IMR-90 (cell line): ENCODE measurements around the gene ZNRF3. TPM values are rescaled to one million over a fixed set of nuclear protein-coding genes. Genes with fewer than 3 reads are reported as not detected.
"Not testable (repeated sequence)": the region's sequence is repeated elsewhere in the genome, so short reads cannot be mapped to it uniquely, and the experiment has no call there.

Experiments
- ATAC-seq: fragments of 200-7000 bp; cut with Tn5 transposase; 2 replicates; pipeline ENCODE4 v1.9.1; 2020; ENCODE audit warnings: low read depth, mild to moderate bottlenecking, moderate library complexity
- BruUV-seq: library from RNA; stranded (reverse); fragments of 400-500 nt; replicated peaks from 2 replicates; lab custom pipeline; 2021; lab: Mats Ljungman, UMichigan
- CTCF ChIA-PET: fragments of 300-600 bp; formaldehyde crosslinking; extraction: SDS; loops from one replicate; lab custom pipeline; 2021; ENCODE audit warnings: antibody characterized with exemption; lab: Yijun Ruan, JAX
- POLR2A ChIA-PET: fragments of 300-600 bp; sonication (Branson Sonifier 250); formaldehyde crosslinking; loops from one replicate; lab custom pipeline; 2022; ENCODE audit warnings: antibody characterized with exemption; ENCODE audit not compliant: unreplicated experiment; lab: Charles Lee
- DNase-seq: peaks from one replicate; pipeline ENCODE4 v3.0.0; 2013
- H2AFZ ChIP-seq: replicated peaks from 2 replicates; pipeline ENCODE3; 2013; ENCODE audit warnings: low read length, mild to moderate bottlenecking; ENCODE audit not compliant: poor library complexity
- H2AK5ac ChIP-seq: 2 replicates; pipeline ENCODE4 v1.6.1; 2013; ENCODE audit warnings: low read depth, low read length, inconsistent platforms
- H2AK9ac ChIP-seq: replicated peaks from 2 replicates; pipeline ENCODE3; 2013; ENCODE audit warnings: mild to moderate bottlenecking, low read depth, low read length, moderate library complexity; ENCODE audit not compliant: poor library complexity
- H2BK120ac ChIP-seq: 2 replicates; pipeline ENCODE4 v1.6.1; 2013; ENCODE audit warnings: low read depth, low read length, inconsistent platforms
- H2BK15ac ChIP-seq: 3 replicates; pipeline ENCODE4 v1.6.1; 2013; ENCODE audit warnings: low read depth, low read length, inconsistent platforms
- H2BK20ac ChIP-seq: 2 replicates; pipeline ENCODE4 v1.6.1; 2013; ENCODE audit warnings: low read depth, mild to moderate bottlenecking, inconsistent platforms, low read length, moderate library complexity
- H2BK5ac ChIP-seq: 2 replicates; pipeline ENCODE4 v1.6.1; 2013; ENCODE audit warnings: mild to moderate bottlenecking, low read depth, low read length, inconsistent platforms; ENCODE audit not compliant: poor library complexity, severe bottlenecking
- H3K14ac ChIP-seq: replicated peaks from 2 replicates; pipeline ENCODE4 v1.6.1; 2013; ENCODE audit warnings: low read depth, low read length, inconsistent platforms
- H3K18ac ChIP-seq: 2 replicates; pipeline ENCODE4 v1.6.1; 2013; ENCODE audit warnings: low read depth, low read length, control low read depth
- H3K23ac ChIP-seq: 2 replicates; pipeline ENCODE4 v1.6.1; 2013; ENCODE audit warnings: low read depth, low read length, inconsistent platforms
- H3K27ac ChIP-seq: 2 replicates; pipeline ENCODE4 v1.5.1; 2013; ENCODE audit warnings: mild to moderate bottlenecking, control low read depth, low read length; ENCODE audit not compliant: insufficient read depth
- H3K27me3 ChIP-seq: 2 replicates; pipeline ENCODE4 v1.6.1; 2013; ENCODE audit warnings: low read length; ENCODE audit not compliant: control insufficient read depth, insufficient read depth
- H3K36me3 ChIP-seq: 2 replicates; pipeline ENCODE4 v1.6.1; 2013; ENCODE audit warnings: low read length, mixed read lengths; ENCODE audit not compliant: control insufficient read depth, insufficient read depth
- H3K4ac ChIP-seq: 2 replicates; pipeline ENCODE4 v1.6.1; 2013; ENCODE audit warnings: low read depth, low read length, inconsistent platforms
- H3K4me1 ChIP-seq: 2 replicates; pipeline ENCODE4 v1.6.1; 2013; ENCODE audit warnings: low read length, mixed read lengths; ENCODE audit not compliant: control insufficient read depth, insufficient read depth
- H3K4me2 ChIP-seq: 2 replicates; pipeline ENCODE4 v1.6.1; 2013; ENCODE audit warnings: low read depth, mild to moderate bottlenecking, control low read depth, low read length, moderate library complexity
- H3K4me3 ChIP-seq: 2 replicates; pipeline ENCODE4 v1.5.1; 2013; ENCODE audit warnings: low read depth, mild to moderate bottlenecking, control low read depth, low read length, moderate library complexity; ENCODE audit not compliant: insufficient read depth
- H3K56ac ChIP-seq: 2 replicates; pipeline ENCODE4 v1.6.1; 2013; ENCODE audit warnings: low read length, inconsistent platforms; ENCODE audit not compliant: insufficient read depth; ENCODE audit errors: extremely low read depth
- H3K79me1 ChIP-seq, 2 experiments: 2 replicates each; pipeline ENCODE4 v1.6.1; 2013; ENCODE audit warnings: low read length in 2 of 2, inconsistent platforms in 1 of 2, low read depth in 1 of 2
- H3K9ac ChIP-seq: 2 replicates; pipeline ENCODE4 v1.6.1; 2013; ENCODE audit warnings: low read depth, low read length, control low read depth
- H3K9me1 ChIP-seq: 2 replicates; pipeline ENCODE4 v1.6.1; 2013; ENCODE audit warnings: low read length, inconsistent platforms; ENCODE audit not compliant: insufficient read depth
- H3K9me3 ChIP-seq: 2 replicates; pipeline ENCODE4 v1.6.1; 2013; ENCODE audit warnings: low read length; ENCODE audit not compliant: control insufficient read depth, insufficient read depth
- H4K20me1 ChIP-seq: 2 replicates; pipeline ENCODE4 v1.6.1; 2013; ENCODE audit warnings: low read length, inconsistent platforms; ENCODE audit not compliant: insufficient read depth
- H4K5ac ChIP-seq: 2 replicates; pipeline ENCODE4 v1.6.1; 2013; ENCODE audit warnings: mild to moderate bottlenecking, low read depth, low read length, control low read depth
- H4K8ac ChIP-seq, 2 experiments: 2 replicates each; pipeline ENCODE4 v1.6.1; 2013; ENCODE audit warnings: low read depth in 2 of 2, low read length in 2 of 2, control low read depth in 1 of 2, inconsistent platforms in 1 of 2
- H4K91ac ChIP-seq: 2 replicates; pipeline ENCODE4 v1.6.1; 2013; ENCODE audit warnings: low read depth, low read length, inconsistent platforms; ENCODE audit not compliant: insufficient read depth
- CEBPB ChIP-seq: IDR thresholded peaks from 2 replicates; pipeline ENCODE4 v1.6.1; 2012; ENCODE audit warnings: low read depth, low read length, improper control_type of control experiment
- MXI1 ChIP-seq: IDR thresholded peaks from 2 replicates; pipeline ENCODE4 v1.6.1; 2012; ENCODE audit warnings: low read depth, mild to moderate bottlenecking, low read length, moderate library complexity, borderline replicate concordance
- RAD21 ChIP-seq: IDR thresholded peaks from 2 replicates; pipeline ENCODE4 v1.6.1; 2012; ENCODE audit warnings: low read length, improper control_type of control experiment
- WGBS, 2 experiments: methylation state at CpG; one replicate each; pipeline versions ENCODE4 v1.1.5 to v1.1.7; 2013; ENCODE audit warnings: missing lambda C conversion rate in 2 of 2; ENCODE audit not compliant: insufficient read length in 1 of 2; ENCODE audit errors: extremely low coverage in 2 of 2; 5-methylcytosine and 5-hydroxymethylcytosine counted together
- dilution Hi-C: fragments of 300-500 bp; cut with HindIII; formaldehyde crosslinking; loops from one replicate; pipeline ENCODE4 v1.14.3; 2018; ENCODE audit warnings: low sequenced_read_pairs; ENCODE audit not compliant: unreplicated experiment
- in situ Hi-C: fragments of 300-500 bp; cut with MboI; formaldehyde crosslinking; loops from 3 replicates; pipeline ENCODE4 v1.14.3; 2019; ENCODE audit warnings: low sequenced_read_pairs, inconsistent platforms, mixed read lengths
- intact Hi-C: fragments of 100-400 bp; cut with micrococcal nuclease; formaldehyde crosslinking; loops from 2 replicates; pipeline ENCODE4 v1.10.0; 2022
- polyA plus RNA-seq, 3 experiments: library from polyadenylated mRNA; depleted of rRNA; stranded (reverse); fragments of >200 nt; gene quantifications; 2 replicates each; pipeline ENCODE4 v1.2.3, GENCODE V29; 2012; ENCODE audit warnings: low replicate concordance in 1 of 3
- total RNA-seq: library from RNA; depleted of rRNA; stranded (reverse); fragments of >200 nt; gene quantifications from 2 replicates; pipeline ENCODE4 v1.2.3, GENCODE V29; 2012
- TF ChIP-seq, protein P1 (sequence below): fragments of 150-350 bp; IDR thresholded peaks from 2 replicates; pipeline ENCODE4 v1.6.1; 2016; ENCODE audit warnings: low read depth, mild to moderate bottlenecking, low read length, moderate library complexity, borderline replicate concordance

ZNRF3 gene
- total and polyA plus RNA-seq, 2 of the 4 experiments (the other 2 are of a cell fraction), result 1.4 to 2.4 TPM

- no peaks in the 10 kb centered on the region for H3K9me3 ChIP-seq
- peaks cover 2% of the 10 kb centered on the region; the same call in 1 of the 2 replicates for H3K4me1 ChIP-seq
- no peak overlapping the region for H4K91ac ChIP-seq
- TF ChIP-seq CEBPB, result no peak
- peak; percentile 41; the same call in 1 of the 2 replicates for TF ChIP-seq MXI1
- TF ChIP-seq RAD21, result no peak
- TF ChIP-seq, protein P1, sequence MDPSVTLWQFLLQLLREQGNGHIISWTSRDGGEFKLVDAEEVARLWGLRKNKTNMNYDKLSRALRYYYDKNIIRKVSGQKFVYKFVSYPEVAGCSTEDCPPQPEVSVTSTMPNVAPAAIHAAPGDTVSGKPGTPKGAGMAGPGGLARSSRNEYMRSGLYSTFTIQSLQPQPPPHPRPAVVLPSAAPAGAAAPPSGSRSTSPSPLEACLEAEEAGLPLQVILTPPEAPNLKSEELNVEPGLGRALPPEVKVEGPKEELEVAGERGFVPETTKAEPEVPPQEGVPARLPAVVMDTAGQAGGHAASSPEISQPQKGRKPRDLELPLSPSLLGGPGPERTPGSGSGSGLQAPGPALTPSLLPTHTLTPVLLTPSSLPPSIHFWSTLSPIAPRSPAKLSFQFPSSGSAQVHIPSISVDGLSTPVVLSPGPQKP, result no peak
- H3K18ac ChIP-seq, result no peak overlapping the region
- intact Hi-C loops, result no loop called here
- peak overlapping the region; percentile 9 for H2AK9ac ChIP-seq
- dilution Hi-C loops, result no loop called here
- no peak overlapping the region for H4K8ac ChIP-seq
- no peak overlapping the region for H4K5ac ChIP-seq
- no peaks in the 10 kb centered on the region for H3K9me1 ChIP-seq
- peak; percentile 15 for DNase-seq
- H2AK5ac ChIP-seq, result no peak overlapping the region
- no peak overlapping the region for H3K14ac ChIP-seq
- no peaks in the 10 kb centered on the region for H3K36me3 ChIP-seq
- no peak overlapping the region for H2BK120ac ChIP-seq
- H3K27ac ChIP-seq, result no peak overlapping the region
- H3K9ac ChIP-seq, result no peak overlapping the region
- H3K56ac ChIP-seq, result no peak overlapping the region
- no TSS peak for BruUV-seq
- H3K27me3 ChIP-seq, result no peaks in the 10 kb centered on the region
- H2AFZ ChIP-seq, result no peak overlapping the region
- H3K4me3 ChIP-seq, result no peak overlapping the region
- 20% methylated on average over 1 of the region's 20 CpGs; no CpG with 5 or more reads in 1 of the 2 experiments for WGBS, 2 experiments
- H3K4ac ChIP-seq, result no peak overlapping the region
- ATAC-seq, result peak; percentile 42
- ChIA-PET POLR2A (interaction anchor here (0.6 kb wide), 1 partner anchor 9 kb away, joined by 3 read pairs; no protein-coding TSS in a partner anchor), CTCF (interaction anchor here (0.6 kb wide), 1 partner anchor 175 kb away, joined by 3 read pairs; no protein-coding TSS in a partner anchor)
- no peak overlapping the region for H2BK15ac ChIP-seq
- H2BK5ac ChIP-seq, result no peak overlapping the region
- H2BK20ac ChIP-seq, result no peak overlapping the region
- H3K23ac ChIP-seq, result peak overlapping the region; percentile 2; the same call in 1 of the 2 replicates
- H4K20me1 ChIP-seq, result no peaks in the 10 kb centered on the region
- no peaks in the 10 kb centered on the region; a peak in 1 of 4 replicates for H3K79me1 ChIP-seq
- H3K4me2 ChIP-seq, result no peak overlapping the region
- in situ Hi-C loops, result no loop called here
Measured at GRCh38 chr22:29004647-29005371, 121.4 kb downstream of the ZNRF3 start.

- H3K9me3 ChIP-seq, H3K18ac ChIP-seq, in situ Hi-C loops, H4K91ac ChIP-seq, BruUV-seq, H2BK20ac ChIP-seq, DNase-seq, dilution Hi-C loops, POLR2A ChIA-PET, H3K27me3 ChIP-seq, H2AFZ ChIP-seq, H2AK9ac ChIP-seq, H3K56ac ChIP-seq, H3K36me3 ChIP-seq, H4K20me1 ChIP-seq, H3K79me1 ChIP-seq, H3K9ac ChIP-seq, H3K23ac ChIP-seq, CTCF ChIA-PET, H3K4me1 ChIP-seq, H2BK15ac ChIP-seq, H3K14ac ChIP-seq, H2BK5ac ChIP-seq, H4K8ac ChIP-seq, H3K9me1 ChIP-seq, H3K27ac ChIP-seq, H4K5ac ChIP-seq, H3K4me3 ChIP-seq, H3K4me2 ChIP-seq, intact Hi-C loops, ATAC-seq, H2BK120ac ChIP-seq, H2AK5ac ChIP-seq, H3K4ac ChIP-seq: not testable (repeated sequence)
- no CpG with 5 or more reads among the region's 8 CpGs for WGBS, 2 experiments
Measured at GRCh38 chr22:29005754-29006153, 122.4 kb downstream of the ZNRF3 start.
